Ureter (tissue), 1 donor: ENCODE results near the gene THSD4. TPM values are rescaled to one million over a fixed set of nuclear protein-coding genes. Genes with fewer than 3 reads are reported as not detected.

Experiments used
- DNase-seq: peaks from one replicate; pipeline ENCODE4 v3.0.0-alpha.2; 2020; ENCODE audit warnings: low spot score
- total RNA-seq: library from RNA; stranded (reverse); gene quantifications from one replicate; pipeline ENCODE4 v1.2.4, GENCODE V29; 2023
- donor health status: DM: yes; HTN: yes; CAD: no.

THSD4 gene
- total RNA-seq, 1 donor from 2014 or later = 57.9 TPM

DNA sequence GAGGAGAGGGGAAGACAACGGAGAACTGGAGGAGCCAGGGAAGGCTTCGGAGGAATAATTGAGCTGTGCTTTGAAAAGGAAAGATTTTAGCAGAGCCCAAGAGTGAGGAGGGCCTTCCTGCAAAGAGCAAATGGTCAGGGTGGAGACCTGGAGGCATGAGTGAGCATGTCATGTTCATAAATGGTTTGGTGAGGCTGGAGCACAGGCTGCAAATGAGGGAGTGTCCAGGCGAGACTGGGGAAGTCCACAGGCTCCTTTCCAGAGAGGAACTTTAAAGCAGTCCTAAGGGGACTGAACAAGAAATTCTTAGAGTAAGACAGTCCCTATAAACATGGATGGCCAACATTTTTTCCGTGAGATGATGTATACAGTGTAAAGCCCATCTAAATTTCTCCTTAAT is 108.8 kb downstream of the THSD4 start:
- no peak for DNase-seq

DNA sequence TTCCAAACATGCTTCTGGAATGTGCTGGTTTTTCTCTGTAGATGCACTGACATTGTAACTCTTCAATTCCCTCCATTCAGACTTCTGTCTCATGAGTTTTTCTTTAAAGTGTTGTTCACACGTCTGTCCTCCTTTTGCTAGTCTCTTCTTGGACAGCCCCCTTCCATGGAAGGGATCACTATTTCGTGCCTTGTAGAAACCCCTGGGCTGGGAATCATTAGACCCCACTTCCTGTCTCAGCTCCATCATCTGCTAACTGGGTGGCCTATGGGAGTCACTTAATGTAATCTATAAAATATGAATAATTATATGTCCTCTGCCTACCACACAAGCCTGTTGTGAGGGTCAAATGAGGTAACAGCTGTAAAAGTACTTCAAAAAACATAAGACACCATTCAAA is 110.6 kb downstream of the THSD4 start:
- DNase-seq = no peak

GRCh38 chr15:71226536-71227455 is 111.5 kb downstream of the THSD4 start:
- no peak for DNase-seq

DNA sequence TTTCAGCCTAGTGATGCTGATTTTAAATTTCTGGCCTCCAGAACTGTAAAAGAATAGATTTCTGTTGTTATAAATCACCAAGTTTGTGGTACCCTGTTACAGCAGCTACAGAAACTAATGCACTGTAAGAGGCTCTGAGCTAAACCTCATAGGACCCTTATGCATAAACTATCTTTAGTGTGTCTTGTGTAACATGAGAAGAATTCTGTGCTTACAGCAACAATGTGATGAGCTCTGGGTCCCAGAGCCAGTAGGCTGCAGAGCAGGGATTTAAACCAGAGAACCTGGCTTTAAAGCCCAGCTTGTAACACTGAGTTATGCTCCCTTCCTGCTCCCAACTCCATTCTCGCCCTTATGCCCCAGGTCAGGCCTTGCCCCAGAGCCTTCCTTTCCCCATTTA is 113.1 kb downstream of the THSD4 start:
- DNase-seq = no peak

GRCh38 chr15:71230303-71230702 is 115.0 kb downstream of the THSD4 start:
- DNase-seq = no peak

DNA sequence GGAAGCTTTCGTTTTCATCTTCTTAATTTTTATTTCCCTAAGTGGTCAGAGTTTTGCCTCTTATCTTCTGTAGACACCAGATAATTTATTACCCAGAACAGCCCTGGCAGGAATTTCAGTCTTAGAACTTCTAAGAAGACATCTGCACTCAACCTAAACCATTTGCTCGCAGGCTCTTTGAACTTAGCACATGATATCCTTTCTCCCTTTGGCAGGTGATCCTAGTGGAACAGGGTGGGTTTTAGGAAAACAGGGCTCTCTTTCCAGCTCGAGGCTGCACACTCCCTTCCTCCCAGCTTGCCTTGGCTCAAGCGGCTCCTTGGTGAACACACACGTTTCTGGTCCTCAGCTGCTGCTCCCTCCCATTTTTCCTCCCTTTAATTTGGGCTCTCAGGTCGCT is 116.5 kb downstream of the THSD4 start:
- no peak for DNase-seq

- DNase-seq = no peak
Observed at GRCh38 chr15:71232411-71232810, 117.1 kb downstream of the THSD4 start.

- no peak for DNase-seq
Observed at GRCh38 chr15:71237456-71238188, 122.4 kb downstream of the THSD4 start.

GRCh38 chr15:71238926-71239325 is 123.7 kb downstream of the THSD4 start:
- no peak for DNase-seq

- DNase-seq = no peak
Observed at GRCh38 chr15:71239592-71240364, 124.5 kb downstream of the THSD4 start.

DNA sequence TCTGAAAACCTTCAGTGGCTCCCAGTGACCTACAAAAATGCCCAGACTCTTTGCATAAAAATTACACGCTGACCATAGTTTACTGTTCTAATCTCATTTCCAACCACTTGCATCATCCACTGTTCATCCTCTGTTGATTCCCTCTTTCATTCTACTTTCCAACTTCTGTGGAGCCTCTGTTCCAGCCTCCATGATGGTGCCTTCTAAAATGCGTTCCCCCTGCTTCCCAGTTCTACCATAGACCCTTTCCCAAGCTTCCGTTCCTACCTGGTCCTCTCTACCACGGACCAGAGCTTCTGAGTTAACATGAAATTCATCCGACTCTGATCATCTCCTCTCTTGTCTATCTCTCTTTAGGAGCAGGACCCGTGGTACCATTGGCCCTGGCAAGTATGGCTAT is 127.0 kb downstream of the THSD4 start:
- DNase-seq = no peak

DNA sequence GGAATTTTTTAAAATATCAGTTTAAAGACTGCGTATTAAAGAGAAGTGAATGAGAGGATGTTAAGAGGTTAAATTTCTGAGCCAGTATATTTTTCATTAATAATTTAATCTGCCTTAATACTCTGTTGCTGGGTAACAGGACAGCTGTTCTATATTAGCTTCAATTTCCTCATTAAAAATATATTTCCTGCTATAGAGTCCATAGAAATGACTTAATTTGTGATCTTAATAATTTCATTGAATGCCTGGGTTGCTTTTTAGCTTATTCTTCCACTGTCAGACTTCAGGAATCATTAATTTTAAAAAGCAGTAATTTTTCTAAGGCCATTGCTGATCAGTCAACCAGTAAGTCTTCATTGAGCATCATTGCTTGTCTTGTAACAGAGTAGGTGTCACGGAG is 129.0 kb downstream of the THSD4 start:
- DNase-seq = no peak

- DNase-seq = no peak
Observed at GRCh38 chr15:71245588-71245987, 130.3 kb downstream of the THSD4 start.

DNA sequence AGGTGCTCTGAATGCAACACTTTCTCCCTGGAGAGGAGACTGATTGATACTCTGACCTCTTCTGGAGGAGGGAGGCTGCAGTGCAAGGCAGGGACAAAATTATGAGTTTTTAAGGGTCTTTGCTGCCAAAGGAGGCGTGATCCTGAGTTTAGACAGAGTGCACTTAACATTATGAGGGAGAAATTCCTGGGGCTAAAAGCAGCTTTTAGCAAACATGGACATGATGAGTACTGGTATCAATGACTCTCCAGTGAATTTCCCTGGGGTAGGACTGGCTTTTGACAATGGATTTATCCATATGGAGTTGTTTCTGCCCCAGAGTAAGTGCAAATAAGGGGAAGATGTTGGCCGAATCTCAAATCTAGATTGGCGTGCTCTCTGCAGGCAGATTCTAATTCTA is 133.1 kb downstream of the THSD4 start:
- no peak for DNase-seq

DNA sequence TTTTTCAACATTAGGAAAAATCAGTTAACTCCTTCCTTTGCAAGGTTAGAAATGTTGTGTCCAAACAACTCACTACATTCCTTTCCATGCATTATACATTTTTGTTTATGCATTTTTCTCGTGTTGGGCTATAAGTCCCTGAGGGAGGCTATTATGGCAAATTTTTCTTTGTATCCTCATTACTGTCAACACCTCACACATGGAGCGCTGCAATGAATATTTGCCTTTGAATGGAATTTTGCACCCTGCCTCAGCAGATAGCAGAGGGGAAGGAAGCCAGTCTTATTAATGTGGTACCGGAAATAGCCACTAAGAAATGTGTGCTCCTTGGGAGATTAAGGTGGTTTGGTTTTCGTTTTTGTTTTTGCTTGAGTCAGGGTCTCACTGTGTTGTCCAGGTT is 134.7 kb downstream of the THSD4 start:
- no peak for DNase-seq

GRCh38 chr15:71250936-71251583 is 135.8 kb downstream of the THSD4 start:
- DNase-seq = no peak

- no peak for DNase-seq
Observed at GRCh38 chr15:71251584-71252043, 136.3 kb downstream of the THSD4 start.

DNA sequence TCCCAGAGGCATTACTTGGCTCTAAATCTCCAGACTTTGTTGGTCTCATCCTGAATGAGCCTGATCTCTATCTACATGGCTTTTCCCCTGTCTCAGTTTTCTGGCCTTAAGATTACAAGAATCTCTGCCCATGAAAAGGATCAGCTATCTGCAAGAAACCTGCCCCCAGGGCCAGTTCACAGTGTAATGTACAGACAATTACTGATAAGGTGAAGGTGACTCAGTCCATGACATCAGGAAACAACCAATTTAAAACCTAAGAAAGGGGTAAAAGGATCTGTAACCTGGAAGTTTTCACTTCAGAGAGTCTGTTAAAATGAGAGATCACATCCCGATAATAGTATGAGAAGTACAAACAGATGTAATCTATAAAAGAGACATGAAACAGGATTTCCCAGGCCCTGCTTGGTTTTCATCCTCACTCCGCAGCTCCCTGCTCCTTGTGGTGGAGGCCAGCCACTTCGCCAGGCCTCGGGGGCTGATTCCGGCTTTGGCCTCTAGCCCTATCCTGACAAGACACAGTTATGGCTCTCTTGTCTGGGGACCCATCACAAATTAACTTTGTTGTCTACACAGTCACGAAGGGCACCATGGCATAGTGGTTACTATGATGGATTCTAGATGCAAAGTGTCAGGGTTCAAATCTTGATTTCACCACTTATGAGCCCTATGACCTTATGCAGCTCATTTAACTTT is 136.9 kb downstream of the THSD4 start:
- DNase-seq = no peak

DNA sequence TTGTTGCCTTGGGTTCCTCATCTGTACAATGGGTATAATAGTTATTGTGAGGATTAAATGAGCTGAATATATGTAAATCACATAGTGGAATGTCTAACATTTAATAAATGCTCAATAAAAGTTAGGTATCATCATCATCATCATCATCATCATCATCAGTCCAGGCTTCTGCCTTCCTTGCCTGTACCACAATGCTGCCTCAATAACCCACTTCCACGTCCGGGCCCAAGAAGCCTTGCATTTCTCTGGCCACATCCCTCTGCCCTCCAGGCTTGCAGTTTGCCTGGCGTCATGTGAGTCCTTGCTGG is 137.4 kb downstream of the THSD4 start:
- no peak for DNase-seq

- no peak for DNase-seq
Observed at GRCh38 chr15:71254491-71254890, 139.2 kb downstream of the THSD4 start.

- DNase-seq = no peak
Observed at GRCh38 chr15:71256934-71257664, 141.8 kb downstream of the THSD4 start.
